ENCODE results near the gene IMPG1. TPM values are rescaled to one million over a fixed set of nuclear protein-coding genes. Genes with fewer than 3 reads are reported as not detected.

The IMPG1 gene
- total RNA-seq, 4 donors from 2014 or later: not detected

DNA sequence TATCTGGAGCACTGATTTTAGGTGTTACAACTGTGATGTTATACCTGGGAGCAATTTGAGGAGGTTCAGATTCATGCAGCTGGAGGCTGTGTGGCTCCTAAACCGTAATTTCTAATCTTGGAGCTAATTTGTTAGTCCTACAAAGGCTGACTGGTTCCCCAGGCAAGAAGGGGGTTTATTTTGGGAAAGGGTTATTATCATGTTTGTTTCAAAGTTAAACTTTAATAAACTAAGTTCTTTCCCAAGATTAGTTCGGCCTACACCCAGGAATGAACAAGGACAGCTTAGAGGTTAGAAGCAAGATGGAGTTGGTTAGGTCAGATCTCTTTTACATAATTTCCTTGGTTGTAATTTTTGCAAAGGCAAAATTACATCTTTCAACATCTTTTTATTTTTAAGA, 187.6 kb downstream of the IMPG1 start:
- no peak for DNase-seq (ENCODE audit: low spot score in 2 of 2)
- TF ChIP-seq POLR2A (IDR thresholded peaks at IDR 0.05): no peak
- no peak for TF ChIP-seq CTCF (IDR thresholded peaks at IDR 0.05)
- 92 to 96% methylated on average over 2 of the region's 2 CpGs for WGBS, 2 donors
- intact Hi-C loops (cut with DNase I; ENCODE audit: low total_unique reads): no loop called here
- H3K4me3 ChIP-seq (ENCODE audit: low read depth, poor library complexity, severe bottlenecking): no peak overlapping the region

DNA sequence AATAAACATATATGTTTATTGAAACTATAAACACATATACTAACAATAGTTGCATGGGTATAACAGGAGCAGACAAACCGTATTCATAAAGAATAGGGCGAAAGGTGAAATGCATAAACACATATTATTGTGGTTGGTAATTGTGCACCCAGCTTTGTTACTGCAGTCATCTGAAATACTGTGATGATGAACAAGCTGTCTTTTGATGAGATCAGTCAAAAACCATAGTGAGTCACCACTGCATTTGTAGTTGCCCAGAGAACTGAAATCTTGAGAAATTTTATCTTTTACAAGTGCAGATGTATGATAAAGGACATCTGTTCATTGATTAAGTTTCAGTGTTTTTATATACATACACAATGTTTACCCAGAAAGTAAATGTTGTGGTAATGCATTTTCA, 189.7 kb downstream of the IMPG1 start:
- no peak for DNase-seq (ENCODE audit: low spot score in 2 of 2)
- WGBS, 2 donors: 44 to 69% methylated on average over 2 of the region's 2 CpGs
- intact Hi-C loops (cut with DNase I; ENCODE audit: low total_unique reads): no loop called here
- TF ChIP-seq CTCF (IDR thresholded peaks at IDR 0.05): no peak
- TF ChIP-seq POLR2A (IDR thresholded peaks at IDR 0.05): no peak
- no peak overlapping the region for H3K4me3 ChIP-seq (ENCODE audit: low read depth, poor library complexity, severe bottlenecking)

DNA sequence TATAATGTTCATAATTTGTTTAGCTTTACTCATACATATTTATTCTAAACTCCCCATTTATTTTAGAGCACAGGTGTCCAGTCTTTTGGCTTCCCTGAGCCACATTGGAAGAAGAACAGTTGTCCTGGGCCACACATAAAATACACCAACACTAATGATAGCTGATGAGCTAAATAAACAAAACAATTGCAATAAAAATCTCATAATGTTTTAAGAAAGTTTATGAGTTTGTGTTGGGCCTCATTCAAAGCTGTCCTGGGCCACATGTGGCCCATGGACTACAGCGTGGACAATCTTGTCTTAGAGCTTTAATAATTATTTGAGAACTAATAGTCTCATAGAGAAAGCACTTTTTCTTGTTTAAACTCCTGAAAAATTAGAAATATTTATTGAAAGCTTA, 192.2 kb downstream of the IMPG1 start:
- intact Hi-C loops (cut with DNase I; ENCODE audit: low total_unique reads): no loop called here
- TF ChIP-seq CTCF (IDR thresholded peaks at IDR 0.05): no peak
- TF ChIP-seq POLR2A (IDR thresholded peaks at IDR 0.05): no peak
- 94 to 95% methylated on average over 1 of the region's 1 CpG for WGBS, 2 donors
- H3K4me3 ChIP-seq (ENCODE audit: low read depth, poor library complexity, severe bottlenecking): no peak overlapping the region
- DNase-seq (ENCODE audit: low spot score in 2 of 2): no peak

DNA sequence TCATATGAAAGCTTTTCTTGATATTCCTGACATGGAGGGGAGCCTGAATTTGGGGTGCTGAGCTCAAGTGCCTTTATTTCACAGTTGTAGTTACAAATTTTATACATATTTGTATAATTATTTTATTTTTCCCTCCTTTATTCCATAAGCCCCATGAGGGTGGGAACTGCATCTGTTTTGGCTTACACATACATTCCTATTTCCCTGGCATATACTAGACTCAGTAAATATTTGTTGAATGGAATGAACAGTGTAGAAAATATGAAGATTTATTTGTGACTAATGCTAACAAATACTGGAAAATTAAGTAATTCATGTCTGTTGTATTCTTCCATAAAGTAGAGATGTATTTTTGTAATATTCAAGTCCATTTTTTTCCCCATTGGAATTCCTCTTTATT, 196.3 kb downstream of the IMPG1 start:
- DNase-seq (ENCODE audit: low spot score in 2 of 2): no peak
- no peak overlapping the region for H3K4me3 ChIP-seq (ENCODE audit: low read depth, poor library complexity, severe bottlenecking)
- TF ChIP-seq CTCF (IDR thresholded peaks at IDR 0.05) (no peak), POLR2A (IDR thresholded peaks at IDR 0.05) (no peak)
- intact Hi-C loops (cut with DNase I; ENCODE audit: low total_unique reads): no loop called here

- no peak overlapping the region for H3K4me3 ChIP-seq (ENCODE audit: low read depth, poor library complexity, severe bottlenecking)
- TF ChIP-seq CTCF (IDR thresholded peaks at IDR 0.05): no peak
- TF ChIP-seq POLR2A (IDR thresholded peaks at IDR 0.05): no peak
- intact Hi-C loops (cut with DNase I; ENCODE audit: low total_unique reads): no loop called here
- no peak for DNase-seq (ENCODE audit: low spot score in 2 of 2)
- WGBS, 2 donors: 92 to 95% methylated on average over 2 of the region's 2 CpGs
Observed at GRCh38 chr6:75874224-75874623, 198.2 kb downstream of the IMPG1 start.
